ENCODE data around the gene SYVN1.
"Not testable (repeated sequence)": the region's sequence is repeated elsewhere in the genome, so short reads cannot be mapped to it uniquely, and the experiment has no call there.

SYVN1 gene

GRCh38 chr11:65156926-65157325, 22.6 kb upstream of the SYVN1 start:
- no peak for DNase-seq
- Histone ChIP-seq H3K27ac (no peak overlapping the region), H3K9me3 (ENCODE audit: severe bottlenecking) (no peaks in the 10 kb centered on the region), H3K4me3 (ENCODE audit: low read depth, low read length) (no peak overlapping the region), H3K27me3 (ENCODE audit: insufficient read depth, low read depth, severe bottlenecking) (no peaks in the 10 kb centered on the region), H3K36me3 (no peaks in the 10 kb centered on the region)
- TF ChIP-seq CTCF (IDR thresholded peaks at IDR 0.05; ENCODE audit: low read depth, low read length) = no peak

GRCh38 chr11:65156256-65156655, 21.9 kb upstream of the SYVN1 start:
- H3K36me3 ChIP-seq = no peaks in the 10 kb centered on the region
- DNase-seq = no peak
- no peaks in the 10 kb centered on the region for H3K9me3 ChIP-seq (ENCODE audit: severe bottlenecking)

GRCh38 chr11:65152122-65152521, 17.8 kb upstream of the SYVN1 start:
- Histone ChIP-seq H3K9me3 (ENCODE audit: severe bottlenecking) (peaks cover 3% of the 10 kb centered on the region), H3K27me3 (ENCODE audit: insufficient read depth, low read depth, severe bottlenecking) (no peaks in the 10 kb centered on the region), H3K4me3 (ENCODE audit: low read depth, low read length) (no peak overlapping the region), H3K36me3 (no peaks in the 10 kb centered on the region), H3K27ac (no peak overlapping the region)
- DNase-seq = no peak
- TF ChIP-seq CTCF (IDR thresholded peaks at IDR 0.05; ENCODE audit: low read depth, low read length) = no peak

More at GRCh38 chr11:65156256-65156655, 21.9 kb upstream of the SYVN1 start:
- no peak for TF ChIP-seq CTCF (IDR thresholded peaks at IDR 0.05; ENCODE audit: low read depth, low read length)
- Histone ChIP-seq H3K4me3 (ENCODE audit: low read depth, low read length) (no peak overlapping the region), H3K27ac (no peak overlapping the region), H3K27me3 (ENCODE audit: insufficient read depth, low read depth, severe bottlenecking) (no peaks in the 10 kb centered on the region)

GRCh38 chr11:65151331-65151899, 17.1 kb upstream of the SYVN1 start:
- no peak overlapping the region for H3K27ac ChIP-seq
- H3K36me3 ChIP-seq = no peaks in the 10 kb centered on the region
- TF ChIP-seq CTCF (IDR thresholded peaks at IDR 0.05; ENCODE audit: low read depth, low read length) = no peak
- H3K9me3 ChIP-seq (ENCODE audit: severe bottlenecking) = peaks cover 7% of the 10 kb centered on the region
- DNase-seq = no peak
- H3K4me3 ChIP-seq (ENCODE audit: low read depth, low read length) = no peak overlapping the region
- H3K27me3 ChIP-seq (ENCODE audit: insufficient read depth, low read depth, severe bottlenecking) = no peaks in the 10 kb centered on the region

- Histone ChIP-seq H3K4me3 (ENCODE audit: low read depth, low read length) (no peak overlapping the region), H3K27ac (0 out of 2 replicates have a peak overlapping the region, but pooled peaks have one; percentile 27), H3K9me3 (ENCODE audit: severe bottlenecking) (peaks cover 7% of the 10 kb centered on the region), H3K27me3 (ENCODE audit: insufficient read depth, low read depth, severe bottlenecking) (no peaks in the 10 kb centered on the region), H3K36me3 (no peaks in the 10 kb centered on the region)
- TF ChIP-seq CTCF (IDR thresholded peaks at IDR 0.05; ENCODE audit: low read depth, low read length) = no peak
- DNase-seq = no peak
These were observed 16.4 kb upstream of the SYVN1 start for GRCh38 chr11:65150509-65151299.

- not testable (repeated sequence) for H3K4me3 ChIP-seq (ENCODE audit: low read depth, low read length); DNase-seq; H3K9me3 ChIP-seq (ENCODE audit: severe bottlenecking); H3K27me3 ChIP-seq (ENCODE audit: insufficient read depth, low read depth, severe bottlenecking); H3K36me3 ChIP-seq
- peak overlapping the region; percentile 63; the same call in 1 of the 2 replicates for H3K27ac ChIP-seq
These were observed 15.8 kb upstream of the SYVN1 start for GRCh38 chr11:65150131-65150508.
